HG03575 (cell line): ENCODE data around the gene TBC1D19.
A peak's percentile ranks its signal among the peaks of the same experiment; 100 is the strongest.
"Not testable (repeated sequence)": the region's sequence is repeated elsewhere in the genome, so short reads cannot be mapped to it uniquely, and the experiment has no call there.

Experiments
- ATAC-seq: cut with Tn5 transposase; IDR thresholded peaks from one replicate; pipeline ENCODE4 v1.9.1; 2021; ENCODE audit not compliant: unreplicated experiment, insufficient number of reproducible peaks, low FRiP score; ENCODE audit errors: extremely low read depth

Gene TBC1D19

GRCh38 chr4:26583865-26584652, at the start of gene TBC1D19:
TSS of gene TBC1D19 (plus strand) at chr4:26584084. CDS start at chr4:26584194, 110 bp downstream.
- peak; percentile 98 for ATAC-seq

- no peak for ATAC-seq
These were observed 40.9 kb upstream of the TBC1D19 start for GRCh38 chr4:26542991-26543390.

- ATAC-seq: no peak
These were observed 39.5 kb upstream of the TBC1D19 start for GRCh38 chr4:26544421-26544820.

GRCh38 chr4:26548379-26548778, 35.5 kb upstream of the TBC1D19 start:
- ATAC-seq: not testable (repeated sequence)

GRCh38 chr4:26557164-26557563, 26.7 kb upstream of the TBC1D19 start:
- no peak for ATAC-seq

GRCh38 chr4:26558166-26558895, 25.6 kb upstream of the TBC1D19 start:
- no peak for ATAC-seq

- no peak for ATAC-seq
These were observed 17.8 kb upstream of the TBC1D19 start for GRCh38 chr4:26566133-26566532.

- no peak for ATAC-seq
These were observed 15.4 kb upstream of the TBC1D19 start for GRCh38 chr4:26568446-26568994.

- no peak for ATAC-seq
These were observed 13.3 kb upstream of the TBC1D19 start for GRCh38 chr4:26570596-26570995.

GRCh38 chr4:26573389-26573794, 10.5 kb upstream of the TBC1D19 start:
- ATAC-seq: no peak

GRCh38 chr4:26574563-26574962, 9.3 kb upstream of the TBC1D19 start:
- ATAC-seq: no peak

GRCh38 chr4:26576231-26576739, 7.6 kb upstream of the TBC1D19 start:
- no peak for ATAC-seq

- ATAC-seq: no peak
These were observed 6.8 kb upstream of the TBC1D19 start for GRCh38 chr4:26577066-26577465.

- no peak for ATAC-seq
These were observed 4.7 kb upstream of the TBC1D19 start for GRCh38 chr4:26579169-26579568.

- ATAC-seq: not testable (repeated sequence)
These were observed 2.5 kb upstream of the TBC1D19 start for GRCh38 chr4:26581341-26581740.

GRCh38 chr4:26583538-26583864, 383 bp upstream of the TBC1D19 start:
- ATAC-seq: peak; percentile 40

GRCh38 chr4:26584725-26585124, 841 bp downstream of the TBC1D19 start:
- no peak for ATAC-seq

- ATAC-seq: no peak
These were observed 5.8 kb downstream of the TBC1D19 start for GRCh38 chr4:26589705-26590104.

- no peak for ATAC-seq
These were observed 6.8 kb downstream of the TBC1D19 start for GRCh38 chr4:26590639-26591038.

- not testable (repeated sequence) for ATAC-seq
These were observed 9.7 kb downstream of the TBC1D19 start for GRCh38 chr4:26593557-26593956.
